GM12878 (cell line): Measurements from ENCODE around the gene GPC6. TPM values are rescaled to one million over a fixed set of nuclear protein-coding genes. Genes with fewer than 3 reads are reported as not detected.

Experiments used
- ATAC-seq: fragments of 200-7000 bp; cut with Tn5 transposase; 3 replicates; pipeline ENCODE4 v1.9.1; 2020; ENCODE audit warnings: mild to moderate bottlenecking, moderate library complexity
- BruUV-seq: library from RNA; stranded (reverse); fragments of 400-500 nt; replicated peaks from 2 replicates; lab custom pipeline; 2021; lab: Mats Ljungman, UMichigan
- CTCF ChIA-PET: fragments of 300-600 bp; sonication (Branson Sonifier 250); formaldehyde crosslinking; extraction: SDS; loops from one replicate; lab custom pipeline; 2021; ENCODE audit warnings: inconsistent platforms; lab: Yijun Ruan, JAX
- POLR2A ChIA-PET: fragments of 350-600 bp; formaldehyde crosslinking; extraction: SDS; loops from one replicate; lab custom pipeline; 2021; ENCODE audit warnings: inconsistent platforms; lab: Charles Lee
- RAD21 ChIA-PET: fragments of 300-600 bp; sonication (Branson Sonifier 250); formaldehyde crosslinking; loops from one replicate; lab custom pipeline; 2023; ENCODE audit warnings: antibody characterized with exemption; ENCODE audit not compliant: unreplicated experiment; lab: Charles Lee
- SMC1A ChIA-PET: fragments of 300-600 bp; sonication (Branson Sonifier 250); formaldehyde crosslinking; loops from one replicate; lab custom pipeline; 2023; ENCODE audit not compliant: unreplicated experiment, uncharacterized antibody; lab: Charles Lee
- DNase-seq: peaks from one replicate; pipeline ENCODE4 v3.0.0-alpha.2; 2011; ENCODE audit warnings: low read depth, low spot score
- FAIRE-seq: peaks from 3 replicates; lab custom pipeline; 2011; peaks lifted over from hg19 to GRCh38; lab: Jason Lieb, UNC
- H2AFZ ChIP-seq: 2 replicates; pipeline ENCODE4 v1.6.0; 2011; ENCODE audit warnings: low read depth, low read length, control low read depth; ENCODE audit not compliant: control insufficient read depth
- H3K27ac ChIP-seq: 2 replicates; pipeline ENCODE4 v1.5.1; 2011; ENCODE audit warnings: control low read depth; ENCODE audit not compliant: control insufficient read depth, insufficient read depth
- H3K27me3 ChIP-seq, 2 experiments: replicated peaks in 1 of 2; 2 replicates each; pipeline versions ENCODE4 v1.6.0 to v1.6.1; 2011; ENCODE audit warnings: low read length in 1 of 2; ENCODE audit not compliant: control insufficient read depth in 2 of 2, insufficient read depth in 2 of 2
- H3K36me3 ChIP-seq, 2 experiments: 2 replicates each; pipeline ENCODE4 v1.5.1; 2011; ENCODE audit warnings: low read length in 1 of 2; ENCODE audit not compliant: control insufficient read depth in 2 of 2, insufficient read depth in 2 of 2
- H3K4me1 ChIP-seq: 2 replicates; pipeline ENCODE4 v1.6.1; 2011; ENCODE audit warnings: mild to moderate bottlenecking, low read length, moderate library complexity, mixed read lengths; ENCODE audit not compliant: control insufficient read depth, insufficient read depth
- H3K4me2 ChIP-seq: 2 replicates; pipeline ENCODE4 v1.6.0; 2011; ENCODE audit warnings: control low read depth; ENCODE audit not compliant: control insufficient read depth, insufficient read depth
- H3K4me3 ChIP-seq: fragments of 200-600 bp; sonication (generic); 2 replicates; pipeline ENCODE4 v1.5.1; 2016
- H3K79me2 ChIP-seq: 2 replicates; pipeline ENCODE4 v1.6.0; 2011; ENCODE audit warnings: low read length; ENCODE audit not compliant: control insufficient read depth, insufficient read depth
- H3K9ac ChIP-seq: 2 replicates; pipeline ENCODE4 v1.8.0; 2011; ENCODE audit warnings: low read length, control low read depth, mixed read lengths; ENCODE audit not compliant: control insufficient read depth, insufficient read depth
- H3K9me3 ChIP-seq: replicated peaks from 3 replicates; pipeline ENCODE4 v1.5.1; 2011; ENCODE audit warnings: mild to moderate bottlenecking, low read length; ENCODE audit not compliant: control insufficient read depth, insufficient read depth
- H4K20me1 ChIP-seq: 2 replicates; pipeline ENCODE4 v1.6.0; 2011; ENCODE audit not compliant: control insufficient read depth, insufficient read depth
- BACH1 ChIP-seq: fragments of 450-650 bp; IDR thresholded peaks from 2 replicates; pipeline ENCODE4 v1.6.1; 2017; ENCODE audit warnings: mild to moderate bottlenecking, borderline replicate concordance
- BCL3 ChIP-seq: IDR thresholded peaks from 2 replicates; pipeline ENCODE4 v1.6.1; 2011; ENCODE audit warnings: borderline replicate concordance, low read depth, mild to moderate bottlenecking, moderate library complexity, low read length; ENCODE audit not compliant: insufficient read depth, poor library complexity, severe bottlenecking
- CEBPZ ChIP-seq: fragments of 150-350 bp; IDR thresholded peaks from 2 replicates; pipeline ENCODE4 v1.6.1; 2016; ENCODE audit warnings: low read depth, low read length
- EZH2 ChIP-seq: IDR thresholded peaks from 2 replicates; pipeline ENCODE4 v1.6.1; 2012; ENCODE audit warnings: low read depth, mild to moderate bottlenecking, control low read depth, inconsistent platforms, low read length, borderline replicate concordance; ENCODE audit not compliant: control insufficient read depth
- FOS ChIP-seq: IDR thresholded peaks from 3 replicates; pipeline ENCODE4 v1.6.1; 2011; ENCODE audit warnings: borderline replicate concordance; ENCODE audit not compliant: insufficient read length; ENCODE audit errors: extremely low read depth
- KLF5 ChIP-seq: fragments of 450-650 bp; IDR thresholded peaks from 2 replicates; pipeline ENCODE4 v1.6.1; 2014; ENCODE audit warnings: mild to moderate bottlenecking; ENCODE audit not compliant: partially characterized antibody
- MTA2 ChIP-seq: fragments of 450-650 bp; IDR thresholded peaks from 2 replicates; pipeline ENCODE4 v1.6.1; 2016; ENCODE audit warnings: low read depth, mild to moderate bottlenecking, moderate library complexity
- MTA3 ChIP-seq: IDR thresholded peaks from 2 replicates; pipeline ENCODE4 v1.6.1; 2012; ENCODE audit warnings: low read length, inconsistent platforms, borderline replicate concordance
- NFIC ChIP-seq: IDR thresholded peaks from 2 replicates; pipeline ENCODE4 v1.6.1; 2012; ENCODE audit warnings: low read depth, mild to moderate bottlenecking, inconsistent platforms, low read length, moderate library complexity
- SMAD1 ChIP-seq: fragments of 450-650 bp; IDR thresholded peaks from 2 replicates; pipeline ENCODE4 v1.6.1; 2018; ENCODE audit warnings: mild to moderate bottlenecking, low read depth; ENCODE audit not compliant: partially characterized antibody
- SP1 ChIP-seq: IDR thresholded peaks from one replicate; pipeline ENCODE4 v1.6.1; 2011; ENCODE audit warnings: low read depth, low read length
- TBL1XR1 ChIP-seq: IDR thresholded peaks from 2 replicates; pipeline ENCODE4 v1.6.1; 2012; ENCODE audit warnings: low read depth, low read length, improper control_type of control experiment
- ZSCAN29 ChIP-seq: fragments of 450-650 bp; IDR thresholded peaks from 2 replicates; pipeline ENCODE4 v1.6.1; 2017; ENCODE audit warnings: mild to moderate bottlenecking, moderate library complexity
- WGBS: methylation state at CpG from one replicate; pipeline ENCODE4 v1.1.6; 2016; ENCODE audit warnings: low lambda C conversion rate; ENCODE audit not compliant: insufficient replicate concordance, insufficient coverage; ENCODE audit errors: missing lambda C conversion rate; 5-methylcytosine and 5-hydroxymethylcytosine counted together
- in situ Hi-C: fragments of 300-500 bp; cut with MboI; formaldehyde crosslinking; loops from 9 replicates; pipeline ENCODE4 v1.14.3; 2018; ENCODE audit warnings: mixed read lengths
- intact Hi-C: fragments of 100-400 bp; cut with micrococcal nuclease; formaldehyde crosslinking; loops from one replicate; pipeline ENCODE4 v1.14.2; 2022; ENCODE audit not compliant: unreplicated experiment
- polyA plus RNA-seq, 11 experiments: library from polyadenylated mRNA; depleted of rRNA in 4 of 11; unstranded in 6 of 11; stranded (reverse) in 5 of 11; fragments of >200 nt; fragmentation: Nextera tagmentation in 4 of 11; fragmentation: Illumina TruSeq in 1 of 11; extraction: Ambion mirVana in 4 of 11; extraction: Trizol in 1 of 11; gene quantifications; 1 replicate in 1 of 11; 2 replicates in 10 of 11; pipeline versions ENCODE4 v1.2.1 to v1.2.3, GENCODE V29; 2011 to 2016; ENCODE audit warnings: inconsistent platforms in 2 of 11, missing spikeins in 2 of 11, low read depth in 1 of 11
- total RNA-seq, 4 experiments: library from RNA; depleted of rRNA in 3 of 4; stranded (reverse); fragments of >200 nt in 3 of 4; fragmentation: Illumina TruSeq in 1 of 4; extraction: Trizol in 1 of 4; gene quantifications; 2 replicates each; pipeline versions ENCODE4 v1.2.1 to v1.2.3, GENCODE V29; 2013 to 2021

GPC6 gene
- total and polyA plus RNA-seq, 10 of the 15 experiments (the other 5 are each of a cell fraction or from before 2014, with no cell fraction given): 0.03 to 0.04 (median 0.03) TPM; not detected in 7

DNA sequence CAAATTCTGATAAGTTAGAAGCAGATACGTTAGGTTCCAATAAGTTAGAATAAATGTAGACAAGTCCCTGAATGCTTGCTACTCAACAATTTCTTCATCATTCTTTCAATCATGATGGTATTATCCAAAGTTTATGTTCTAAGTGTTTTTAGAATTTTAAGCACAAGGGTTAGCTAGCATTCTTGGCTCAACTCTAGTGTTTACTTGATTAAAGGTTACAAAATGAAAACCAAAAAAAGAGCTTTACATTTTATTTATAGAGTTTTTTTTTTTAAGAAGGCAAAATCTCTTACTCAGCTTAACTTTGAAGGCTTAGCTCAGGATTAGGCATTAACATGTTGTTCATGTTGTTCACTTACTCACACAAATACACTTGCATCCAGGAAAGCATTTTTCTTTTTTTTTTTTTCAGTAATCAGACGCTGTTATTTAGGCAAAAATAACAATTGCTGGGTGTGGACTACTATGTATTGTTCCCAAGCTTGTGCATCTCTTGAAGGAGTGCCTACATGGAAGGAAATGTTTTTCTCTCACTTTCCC lies 832.3 kb downstream of the GPC6 start:
- no peak for TF ChIP-seq TBL1XR1
- no peak for TF ChIP-seq SP1
- TF ChIP-seq BCL3: no peak
- TF ChIP-seq SMAD1: no peak
- TF ChIP-seq MTA3: no peak
- TF ChIP-seq BACH1: no peak
- TF ChIP-seq EZH2: no peak
- TF ChIP-seq MTA2: no peak
- no peak for TF ChIP-seq NFIC
- TF ChIP-seq CEBPZ: no peak
- no peak for TF ChIP-seq FOS
- TF ChIP-seq KLF5: no peak
- no peak for TF ChIP-seq ZSCAN29
- TF ChIP-seq, all 136 proteins: peak for 0
- WGBS: 0% methylated on average over 2 of the region's 2 CpGs
- H3K36me3 ChIP-seq: no peaks in the 10 kb centered on the region
- in situ Hi-C loops: no loop called here
- FAIRE-seq: no peak
- no peak overlapping the region for H2AFZ ChIP-seq
- no peak overlapping the region for H3K4me2 ChIP-seq
- ChIA-PET SMC1A (interaction anchor here (0.6 to 1.2 kb wide), 6 partner anchors 67 to 1913 kb away, joined by 3 to 4 read pairs (median 3); no protein-coding TSS in a partner anchor), CTCF (no interaction called here), RAD21 (no interaction called here), POLR2A (no interaction called here)
- H3K9me3 ChIP-seq: no peaks in the 10 kb centered on the region
- H3K27me3 ChIP-seq: no peaks in the 10 kb centered on the region
- H3K9ac ChIP-seq: no peak overlapping the region
- H3K27ac ChIP-seq: no peak overlapping the region
- no peak overlapping the region for H3K4me3 ChIP-seq
- H4K20me1 ChIP-seq: no peaks in the 10 kb centered on the region
- no peaks in the 10 kb centered on the region for H3K4me1 ChIP-seq
- DNase-seq: no peak
- no TSS peak for BruUV-seq
- intact Hi-C loops: no loop called here
- no peaks in the 10 kb centered on the region for H3K79me2 ChIP-seq
- ATAC-seq: no peak
